ENCODE measurements around the gene CASP5.

CASP5 gene

GRCh38 chr11:104965735-104966134 lies 57.2 kb downstream of the CASP5 start:
- no peak for DNase-seq

- no peak for DNase-seq
These were observed 58.7 kb downstream of the CASP5 start for GRCh38 chr11:104964247-104964646.

GRCh38 chr11:104962852-104963251 lies 60.1 kb downstream of the CASP5 start:
- DNase-seq: no peak

- DNase-seq: no peak
These were observed 65.7 kb downstream of the CASP5 start for GRCh38 chr11:104957280-104957679.

GRCh38 chr11:104956528-104956927 lies 66.4 kb downstream of the CASP5 start:
- DNase-seq: no peak

GRCh38 chr11:104946907-104947306 lies 76.1 kb downstream of the CASP5 start:
- no peak for DNase-seq

Data from NCI-H2107 (cell line).